ENCODE results near the gene C16orf78. TPM values are rescaled to one million over a fixed set of nuclear protein-coding genes. Genes with fewer than 3 reads are reported as not detected.

Gene C16orf78
- total RNA-seq, 2 donors from 2014 or later = not detected

GRCh38 chr16:49405530-49405929 is 31.9 kb downstream of the C16orf78 start:
- H3K27me3 ChIP-seq = no peaks in the 10 kb centered on the region
- no peak for DNase-seq
- H3K4me3 ChIP-seq = no peak overlapping the region
- no peak for TF ChIP-seq CTCF (IDR thresholded peaks at IDR 0.05)
- H3K36me3 ChIP-seq = no peaks in the 10 kb centered on the region
- H3K27ac ChIP-seq = no peak overlapping the region
- no peaks in the 10 kb centered on the region for H3K4me1 ChIP-seq
- intact Hi-C loops (cut with DNase I) = loop anchor here (5.0 kb wide), 2 partner anchors 187 to 517 kb away; no protein-coding TSS in a partner anchor
- no peak overlapping the region for H3K9ac ChIP-seq (ENCODE audit: low read depth in 2 of 2, low read length in 2 of 2)
- no peaks in the 10 kb centered on the region for H3K9me3 ChIP-seq

- peak; percentile 78 for TF ChIP-seq CTCF (IDR thresholded peaks at IDR 0.05)
- Histone ChIP-seq H3K36me3 (no peaks in the 10 kb centered on the region), H3K4me1 (no peaks in the 10 kb centered on the region), H3K4me3 (no peak overlapping the region), H3K9ac (ENCODE audit: low read depth in 2 of 2, low read length in 2 of 2) (no peak overlapping the region), H3K27me3 (no peaks in the 10 kb centered on the region), H3K27ac (no peak overlapping the region), H3K9me3 (no peaks in the 10 kb centered on the region)
- intact Hi-C loops (cut with DNase I) = loop anchor here (5.0 kb wide), 2 partner anchors 184 to 514 kb away; no protein-coding TSS in a partner anchor
- DNase-seq = peak; percentile 88
Measured at GRCh38 chr16:49407873-49408550, 34.4 kb downstream of the C16orf78 start.

GRCh38 chr16:49409121-49409520 is 35.5 kb downstream of the C16orf78 start:
- H3K27me3 ChIP-seq = no peaks in the 10 kb centered on the region
- no peak for TF ChIP-seq CTCF (IDR thresholded peaks at IDR 0.05)
- no peaks in the 10 kb centered on the region for H3K36me3 ChIP-seq
- no peak overlapping the region for H3K9ac ChIP-seq (ENCODE audit: low read depth in 2 of 2, low read length in 2 of 2)
- no peak overlapping the region for H3K27ac ChIP-seq
- DNase-seq = no peak
- no peak overlapping the region for H3K4me3 ChIP-seq
- no peaks in the 10 kb centered on the region for H3K9me3 ChIP-seq
- intact Hi-C loops (cut with DNase I) = loop anchor here (5.0 kb wide), 2 partner anchors 183 to 513 kb away; no protein-coding TSS in a partner anchor
- H3K4me1 ChIP-seq = no peaks in the 10 kb centered on the region

- no peak for TF ChIP-seq CTCF (IDR thresholded peaks at IDR 0.05)
- intact Hi-C loops (cut with DNase I) = no loop called here
- Histone ChIP-seq H3K4me3 (no peak overlapping the region), H3K4me1 (no peaks in the 10 kb centered on the region), H3K27ac (no peak overlapping the region), H3K9ac (ENCODE audit: low read depth in 2 of 2, low read length in 2 of 2) (no peak overlapping the region), H3K36me3 (no peaks in the 10 kb centered on the region), H3K27me3 (no peaks in the 10 kb centered on the region), H3K9me3 (no peaks in the 10 kb centered on the region)
- DNase-seq = no peak
Measured at GRCh38 chr16:49410226-49410625, 36.6 kb downstream of the C16orf78 start.

GRCh38 chr16:49411121-49411970 is 37.7 kb downstream of the C16orf78 start:
- intact Hi-C loops (cut with DNase I) = no loop called here
- H3K9ac ChIP-seq (ENCODE audit: low read depth in 2 of 2, low read length in 2 of 2) = no peak overlapping the region
- no peak for DNase-seq

More at GRCh38 chr16:49411121-49411970, 37.7 kb downstream of the C16orf78 start:
- Histone ChIP-seq H3K27ac (no peak overlapping the region), H3K4me3 (no peak overlapping the region), H3K9me3 (no peaks in the 10 kb centered on the region), H3K4me1 (no peaks in the 10 kb centered on the region), H3K36me3 (no peaks in the 10 kb centered on the region), H3K27me3 (no peaks in the 10 kb centered on the region)
- no peak for TF ChIP-seq CTCF (IDR thresholded peaks at IDR 0.05)

All from colonic mucosa (tissue), 4 donors.